Activated CD4-positive, alpha-beta T cell treated with anti-CD3 and anti-CD28 coated beads for 36 hours (primary cell): ENCODE data around the gene UBL5. TPM values are rescaled to one million over a fixed set of nuclear protein-coding genes. Genes with fewer than 3 reads are reported as not detected.

ENCODE experiments used
- ATAC-seq: fragments of 200-7000 bp; cut with Tn5 transposase; one replicate; pipeline ENCODE4 v1.10.0; 2021; ENCODE audit warnings: mild to moderate bottlenecking, moderate library complexity
- CTCF ChIA-PET: fragments of 350-600 bp; sonication (Branson Sonifier 250); formaldehyde crosslinking; loops from one replicate; lab custom pipeline; 2021; ENCODE audit warnings: antibody characterized with exemption; lab: Charles Lee
- POLR2A ChIA-PET: fragments of 350-600 bp; sonication (Branson Sonifier 250); formaldehyde crosslinking; loops from one replicate; lab custom pipeline; 2021; ENCODE audit warnings: antibody characterized with exemption, inconsistent platforms; lab: Charles Lee
- DNase-seq: peaks from one replicate; pipeline ENCODE4 v3.0.0-alpha.2; 2020
- H3K27ac Mint-ChIP-seq: one replicate; pipeline ENCODE4 v1.8.0; 2021; ENCODE audit warnings: mixed read lengths
- H3K27me3 Mint-ChIP-seq: one replicate; pipeline ENCODE4 v1.8.0; 2021; ENCODE audit warnings: mixed read lengths
- H3K36me3 Mint-ChIP-seq: one replicate; pipeline ENCODE4 v1.8.0; 2021; ENCODE audit warnings: low read depth, mixed read lengths
- H3K4me1 Mint-ChIP-seq: one replicate; pipeline ENCODE4 v1.8.0; 2021; ENCODE audit warnings: mixed read lengths
- H3K4me3 Mint-ChIP-seq: one replicate; pipeline ENCODE4 v1.8.0; 2021; ENCODE audit warnings: mild to moderate bottlenecking, moderate library complexity, mixed read lengths
- H3K9me3 Mint-ChIP-seq: one replicate; pipeline ENCODE4 v1.8.0; 2021; ENCODE audit warnings: low read depth, mixed read lengths
- intact Hi-C, 2 experiments: fragments of 100-400 bp; cut with DNase I in 1 of 2; cut with micrococcal nuclease in 1 of 2; formaldehyde crosslinking; loops; one replicate each; pipeline versions ENCODE4 v1.14.2 to v1.15.1; 2022 to 2024; cut with DNase I, micrococcal nuclease
- total RNA-seq, 2 experiments: library from RNA; stranded (reverse); gene quantifications; one replicate each; pipeline ENCODE4 v1.2.3, GENCODE V29; 2021

The UBL5 gene
- total RNA-seq, 2 experiments from 2014 or later: 214 to 327 TPM

- Mint-ChIP-seq H3K9me3 (no peaks in the 10 kb centered on the region), H3K4me3 (no peak overlapping the region), H3K27me3 (no peaks in the 10 kb centered on the region), H3K36me3 (peaks cover 2% of the 10 kb centered on the region), H3K4me1 (peaks cover 67% of the 10 kb centered on the region), H3K27ac (peak overlapping the region; percentile 82)
- intact Hi-C loops: no loop called here
- POLR2A ChIA-PET: no interaction called here
- DNase-seq: no peak
- CTCF ChIA-PET: no interaction called here
- ATAC-seq: no peak
Measured at GRCh38 chr19:9856609-9857008, 28.9 kb downstream of the UBL5 start.

GRCh38 chr19:9857076-9857721, 29.5 kb downstream of the UBL5 start:
- H3K9me3 Mint-ChIP-seq: no peaks in the 10 kb centered on the region
- H3K27ac Mint-ChIP-seq: peak overlapping the region; percentile 89
- ATAC-seq (no peak), DNase-seq (no peak)
- H3K36me3 Mint-ChIP-seq: peaks cover 2% of the 10 kb centered on the region
- H3K4me3 Mint-ChIP-seq: peak overlapping the region; percentile 54
- CTCF ChIA-PET: interaction anchor here (1.2 kb wide), 1 partner anchor 11 kb away, joined by 4 read pairs; no protein-coding TSS in a partner anchor
- peaks cover 73% of the 10 kb centered on the region for H3K4me1 Mint-ChIP-seq
- no peaks in the 10 kb centered on the region for H3K27me3 Mint-ChIP-seq
- intact Hi-C loops: no loop called here
- POLR2A ChIA-PET: no interaction called here

- H3K36me3 Mint-ChIP-seq: peaks cover 2% of the 10 kb centered on the region
- intact Hi-C loops: no loop called here
- ATAC-seq: peak; percentile 73
- H3K27me3 Mint-ChIP-seq: no peaks in the 10 kb centered on the region
- DNase-seq: peak; percentile 39
- peaks cover 76% of the 10 kb centered on the region for H3K4me1 Mint-ChIP-seq
- ChIA-PET POLR2A (no interaction called here), CTCF (interaction anchor here (0.6 to 1.2 kb wide), 5 partner anchors 12 to 381 kb away, joined by 3 to 6 read pairs (median 3); no protein-coding TSS in a partner anchor)
- H3K27ac Mint-ChIP-seq: peak overlapping the region; percentile 89
- H3K4me3 Mint-ChIP-seq: peak overlapping the region; percentile 54
- H3K9me3 Mint-ChIP-seq: no peaks in the 10 kb centered on the region
Measured at GRCh38 chr19:9857920-9858746, 30.4 kb downstream of the UBL5 start.

GRCh38 chr19:9858766-9859165, 31.0 kb downstream of the UBL5 start:
- POLR2A ChIA-PET: no interaction called here
- Mint-ChIP-seq H3K27me3 (no peaks in the 10 kb centered on the region), H3K27ac (peak overlapping the region; percentile 89), H3K4me3 (no peak overlapping the region), H3K36me3 (peaks cover 1% of the 10 kb centered on the region), H3K4me1 (peaks cover 77% of the 10 kb centered on the region), H3K9me3 (no peaks in the 10 kb centered on the region)
- CTCF ChIA-PET: interaction anchor here (0.7 to 1.0 kb wide), 2 partner anchors 143 to 171 kb away, joined by 3 read pairs; no protein-coding TSS in a partner anchor
- intact Hi-C loops: no loop called here
- DNase-seq: no peak
- no peak for ATAC-seq

- peaks cover 81% of the 10 kb centered on the region for H3K4me1 Mint-ChIP-seq
- H3K27me3 Mint-ChIP-seq: no peaks in the 10 kb centered on the region
- no peaks in the 10 kb centered on the region for H3K36me3 Mint-ChIP-seq
- ATAC-seq (no peak), DNase-seq (no peak)
- CTCF ChIA-PET: interaction anchor here (0.7 kb wide), 1 partner anchor 8 kb away, joined by 3 read pairs; no protein-coding TSS in a partner anchor
- no peak overlapping the region for H3K27ac Mint-ChIP-seq
- H3K9me3 Mint-ChIP-seq: no peaks in the 10 kb centered on the region
- no peak overlapping the region for H3K4me3 Mint-ChIP-seq
- intact Hi-C loops: no loop called here
- POLR2A ChIA-PET: no interaction called here
Measured at GRCh38 chr19:9860407-9860806, 32.7 kb downstream of the UBL5 start.

GRCh38 chr19:9861503-9861902, 33.8 kb downstream of the UBL5 start:
- no peak overlapping the region for H3K27ac Mint-ChIP-seq
- peaks cover 88% of the 10 kb centered on the region for H3K4me1 Mint-ChIP-seq
- DNase-seq (no peak), ATAC-seq (no peak)
- no peaks in the 10 kb centered on the region for H3K9me3 Mint-ChIP-seq
- intact Hi-C loops: no loop called here
- H3K27me3 Mint-ChIP-seq: no peaks in the 10 kb centered on the region
- no peaks in the 10 kb centered on the region for H3K36me3 Mint-ChIP-seq
- ChIA-PET CTCF (no interaction called here), POLR2A (no interaction called here)
- no peak overlapping the region for H3K4me3 Mint-ChIP-seq

- ATAC-seq: peak; percentile 40
- Mint-ChIP-seq H3K4me3 (peak overlapping the region; percentile 70), H3K27ac (peak overlapping the region; percentile 97), H3K9me3 (no peaks in the 10 kb centered on the region), H3K27me3 (no peaks in the 10 kb centered on the region), H3K4me1 (peaks cover 77% of the 10 kb centered on the region), H3K36me3 (no peaks in the 10 kb centered on the region)
- CTCF ChIA-PET: no interaction called here
- intact Hi-C loops: loop anchor here in 1 of 2 experiments (1.0 kb wide), 1 partner anchor 51 kb away; no protein-coding TSS in a partner anchor
- peak; percentile 53 for DNase-seq
- POLR2A ChIA-PET: interaction anchor here (0.6 kb wide), 1 partner anchor 215 kb away, joined by 5 read pairs; no protein-coding TSS in a partner anchor
Measured at GRCh38 chr19:9862938-9863337, 35.2 kb downstream of the UBL5 start.

GRCh38 chr19:9863759-9864158, 36.0 kb downstream of the UBL5 start:
- ChIA-PET CTCF (interaction anchor here (0.6 to 1.3 kb wide), 4 partner anchors 138 to 1293 kb away, joined by 3 to 4 read pairs (median 3); no protein-coding TSS in a partner anchor), POLR2A (interaction anchor here (0.5 kb wide), 1 partner anchor 240 kb away, joined by 5 read pairs; no protein-coding TSS in a partner anchor)
- intact Hi-C loops: loop anchor here in 1 of 2 experiments (1.0 kb wide), 1 partner anchor 51 kb away; no protein-coding TSS in a partner anchor
- peak; percentile 81 for ATAC-seq
- peak; percentile 65 for DNase-seq
- no peaks in the 10 kb centered on the region for H3K36me3 Mint-ChIP-seq
- H3K27me3 Mint-ChIP-seq: no peaks in the 10 kb centered on the region
- H3K9me3 Mint-ChIP-seq: no peaks in the 10 kb centered on the region
- peaks cover 69% of the 10 kb centered on the region for H3K4me1 Mint-ChIP-seq
- peak overlapping the region; percentile 97 for H3K27ac Mint-ChIP-seq
- peak overlapping the region; percentile 70 for H3K4me3 Mint-ChIP-seq

- peak overlapping the region; percentile 33 for H3K27ac Mint-ChIP-seq
- no peak overlapping the region for H3K4me3 Mint-ChIP-seq
- ATAC-seq: peak; percentile 46
- no peaks in the 10 kb centered on the region for H3K27me3 Mint-ChIP-seq
- ChIA-PET POLR2A (no interaction called here), CTCF (interaction anchor here (1.2 kb wide), 1 partner anchor 10 kb away, joined by 5 read pairs; no protein-coding TSS in a partner anchor)
- H3K4me1 Mint-ChIP-seq: peaks cover 52% of the 10 kb centered on the region
- DNase-seq: peak; percentile 44
- no peaks in the 10 kb centered on the region for H3K9me3 Mint-ChIP-seq
- intact Hi-C loops: no loop called here
- no peaks in the 10 kb centered on the region for H3K36me3 Mint-ChIP-seq
Measured at GRCh38 chr19:9865732-9866501, 38.2 kb downstream of the UBL5 start.

GRCh38 chr19:9868983-9869617, 41.4 kb downstream of the UBL5 start:
- DNase-seq: no peak
- no peaks in the 10 kb centered on the region for H3K36me3 Mint-ChIP-seq
- no peaks in the 10 kb centered on the region for H3K9me3 Mint-ChIP-seq
- H3K27ac Mint-ChIP-seq: no peak overlapping the region
- no peak overlapping the region for H3K4me3 Mint-ChIP-seq
- no peaks in the 10 kb centered on the region for H3K27me3 Mint-ChIP-seq
- POLR2A ChIA-PET: no interaction called here
- no peak for ATAC-seq
- CTCF ChIA-PET: no interaction called here
- H3K4me1 Mint-ChIP-seq: peaks cover 22% of the 10 kb centered on the region
- intact Hi-C loops: no loop called here
